GM23248 (cell line): Measurements from ENCODE around the gene GSTM4. TPM values are rescaled to one million over a fixed set of nuclear protein-coding genes. Genes with fewer than 3 reads are reported as not detected.

Source experiments
- DNase-seq: peaks from one replicate; pipeline ENCODE4 v3.0.0-alpha.2; 2015
- H2AFZ ChIP-seq: fragments of 200-600 bp; sonication (generic); 2 replicates; pipeline ENCODE4 v1.6.1; 2016; ENCODE audit warnings: antibody characterized with exemption
- H3F3A ChIP-seq: fragments of 200-600 bp; sonication (generic); 2 replicates; pipeline ENCODE4 v1.6.1; 2016; ENCODE audit warnings: mild to moderate bottlenecking, antibody characterized with exemption, mixed run types; ENCODE audit not compliant: insufficient read depth
- H3K27ac ChIP-seq: fragments of 200-600 bp; sonication (generic); 2 replicates; pipeline ENCODE4 v1.5.1; 2016; ENCODE audit warnings: mild to moderate bottlenecking
- H3K27me3 ChIP-seq: fragments of 200-600 bp; sonication (generic); replicated peaks from 2 replicates; pipeline ENCODE4 v1.6.1; 2016; ENCODE audit warnings: mild to moderate bottlenecking; ENCODE audit not compliant: insufficient read depth
- H3K36me3 ChIP-seq: fragments of 200-600 bp; sonication (generic); 2 replicates; pipeline ENCODE4 v1.6.1; 2016; ENCODE audit warnings: low read depth, mild to moderate bottlenecking
- H3K4me1 ChIP-seq: fragments of 200-600 bp; sonication (generic); 2 replicates; pipeline ENCODE4 v1.6.1; 2016; ENCODE audit warnings: mild to moderate bottlenecking; ENCODE audit not compliant: insufficient read depth
- H3K4me2 ChIP-seq: fragments of 200-600 bp; sonication (generic); one replicate; pipeline ENCODE4 v1.6.1; 2016; ENCODE audit warnings: mild to moderate bottlenecking; ENCODE audit not compliant: unreplicated experiment
- H3K4me3 ChIP-seq: fragments of 200-600 bp; sonication (generic); 2 replicates; pipeline ENCODE4 v1.5.1; 2016; ENCODE audit warnings: mild to moderate bottlenecking
- H3K79me2 ChIP-seq: fragments of 200-600 bp; sonication (generic); 2 replicates; pipeline ENCODE4 v1.6.1; 2016; ENCODE audit warnings: mild to moderate bottlenecking; ENCODE audit not compliant: insufficient read depth
- H3K9ac ChIP-seq: fragments of 200-600 bp; sonication (generic); 2 replicates; pipeline ENCODE4 v1.6.1; 2016; ENCODE audit warnings: mild to moderate bottlenecking
- H3K9me2 ChIP-seq: fragments of 200-600 bp; sonication (generic); 2 replicates; pipeline ENCODE4 v1.6.1; 2016; ENCODE audit warnings: mixed run types, mild to moderate bottlenecking, moderate library complexity; ENCODE audit not compliant: insufficient read depth
- H3K9me3 ChIP-seq: fragments of 200-600 bp; sonication (generic); one replicate; pipeline ENCODE4 v1.6.1; 2017; ENCODE audit warnings: low read depth
- H4K20me1 ChIP-seq: fragments of 200-600 bp; sonication (generic); 2 replicates; pipeline ENCODE4 v1.6.0; 2016; ENCODE audit not compliant: insufficient read depth
- EZH2 ChIP-seq: fragments of 200-600 bp; sonication (generic); IDR thresholded peaks from 2 replicates; pipeline ENCODE4 v1.6.1; 2018; ENCODE audit warnings: antibody characterized with exemption, mild to moderate bottlenecking; ENCODE audit not compliant: insufficient read depth, poor library complexity, severe bottlenecking
- EZH2phosphoT487 ChIP-seq: fragments of 200-600 bp; sonication (generic); IDR thresholded peaks from 2 replicates; pipeline ENCODE4 v1.6.1; 2018; ENCODE audit warnings: antibody characterized with exemption, moderate library complexity, mild to moderate bottlenecking, low read depth; ENCODE audit not compliant: insufficient read depth
- WGBS, 2 experiments: methylation state at CpG; one replicate each; pipeline ENCODE4 v1.1.6; 2015 to 2017; ENCODE audit warnings: low lambda C conversion rate in 2 of 2, low coverage in 1 of 2; ENCODE audit errors: missing lambda C conversion rate in 2 of 2; 5-methylcytosine and 5-hydroxymethylcytosine counted together
- in situ Hi-C: fragments of 300-500 bp; cut with MboI; formaldehyde crosslinking; loops from 2 replicates; pipeline ENCODE4 v1.15.0; 2020
- polyA plus RNA-seq: library from polyadenylated mRNA; unstranded; fragments of >200 nt; fragmentation: Nextera tagmentation; extraction: Ambion mirVana; gene quantifications from 2 replicates; pipeline ENCODE4 v1.2.1, GENCODE V29; 2016
- total RNA-seq: library from RNA; depleted of rRNA; stranded (reverse); fragments of >200 nt; shearing (Covaris generic); gene quantifications from 2 replicates; pipeline ENCODE4 v1.2.3, GENCODE V29; 2014

GSTM4 gene
- total and polyA plus RNA-seq, 2 experiments from 2014 or later = 6.2 to 12.4 TPM

GRCh38 chr1:109654519-109654918 lies 1.4 kb upstream of the GSTM4 start:
- H3K79me2 ChIP-seq = no peaks in the 10 kb centered on the region
- no peak overlapping the region for H3K4me3 ChIP-seq
- no peaks in the 10 kb centered on the region for H4K20me1 ChIP-seq
- TF ChIP-seq EZH2 = no peak
- no peak for TF ChIP-seq EZH2phosphoT487
- no peak overlapping the region for H3K27ac ChIP-seq
- H3K36me3 ChIP-seq = no peaks in the 10 kb centered on the region
- WGBS, 2 experiments = 79 to 82% methylated on average over 12 of the region's 12 CpGs
- DNase-seq = no peak
- peaks cover 15% of the 10 kb centered on the region; the same call in 1 of the 2 replicates for H3K27me3 ChIP-seq
- H3K4me2 ChIP-seq = no peak overlapping the region
- H3F3A ChIP-seq = peaks cover 5% of the 10 kb centered on the region; the same call in 1 of the 2 replicates
- no peak overlapping the region for H2AFZ ChIP-seq
- in situ Hi-C loops = no loop called here
- no peaks in the 10 kb centered on the region for H3K9me3 ChIP-seq
- no peaks in the 10 kb centered on the region for H3K9me2 ChIP-seq
- 0 out of 2 replicates have a peak, but pooled peaks cover 8% of the 10 kb centered on the region for H3K4me1 ChIP-seq
- no peak overlapping the region for H3K9ac ChIP-seq

- Histone ChIP-seq H2AFZ (no peak overlapping the region), H3K4me3 (no peak overlapping the region), H3K4me1 (0 out of 2 replicates have a peak, but pooled peaks cover 8% of the 10 kb centered on the region), H3K27ac (no peak overlapping the region), H3K27me3 (no peaks in the 10 kb centered on the region), H3K9ac (no peak overlapping the region), H3F3A (no peaks in the 10 kb centered on the region), H3K36me3 (no peaks in the 10 kb centered on the region), H3K4me2 (no peak overlapping the region), H3K9me2 (no peaks in the 10 kb centered on the region), H3K79me2 (no peaks in the 10 kb centered on the region), H4K20me1 (no peaks in the 10 kb centered on the region), H3K9me3 (no peaks in the 10 kb centered on the region)
- TF ChIP-seq EZH2phosphoT487 (no peak), EZH2 (no peak)
- in situ Hi-C loops = no loop called here
- 92 to 93% methylated on average over 4 of the region's 4 CpGs for WGBS, 2 experiments
- DNase-seq = no peak
Measured at GRCh38 chr1:109657395-109657794, 1.5 kb downstream of the GSTM4 start.

GRCh38 chr1:109657970-109658369 lies 2.1 kb downstream of the GSTM4 start:
- Histone ChIP-seq H3F3A (no peaks in the 10 kb centered on the region), H3K9ac (no peak overlapping the region), H3K4me1 (0 out of 2 replicates have a peak, but pooled peaks cover 8% of the 10 kb centered on the region), H3K4me2 (no peak overlapping the region), H3K9me2 (no peaks in the 10 kb centered on the region), H3K79me2 (no peaks in the 10 kb centered on the region), H3K4me3 (no peak overlapping the region), H3K27me3 (no peaks in the 10 kb centered on the region), H2AFZ (no peak overlapping the region), H3K9me3 (no peaks in the 10 kb centered on the region), H3K36me3 (no peaks in the 10 kb centered on the region), H4K20me1 (no peaks in the 10 kb centered on the region), H3K27ac (no peak overlapping the region)
- no peak for DNase-seq
- TF ChIP-seq EZH2phosphoT487 = no peak
- TF ChIP-seq EZH2 = no peak
- in situ Hi-C loops = no loop called here
- WGBS, 2 experiments = 75 to 77% methylated on average over 7 of the region's 7 CpGs

- 49 to 54% methylated on average over 3 of the region's 3 CpGs for WGBS, 2 experiments
- no peaks in the 10 kb centered on the region for H4K20me1 ChIP-seq
- no peak overlapping the region for H3K4me3 ChIP-seq
- H2AFZ ChIP-seq = no peak overlapping the region
- H3K27ac ChIP-seq = no peak overlapping the region
- H3F3A ChIP-seq = no peaks in the 10 kb centered on the region
- DNase-seq = no peak
- H3K4me1 ChIP-seq = 0 out of 2 replicates have a peak, but pooled peaks cover 8% of the 10 kb centered on the region
- no peak overlapping the region for H3K4me2 ChIP-seq
- in situ Hi-C loops = no loop called here
- no peak for TF ChIP-seq EZH2
- TF ChIP-seq EZH2phosphoT487 = no peak
- H3K9ac ChIP-seq = no peak overlapping the region
- no peaks in the 10 kb centered on the region for H3K9me2 ChIP-seq
- H3K27me3 ChIP-seq = no peaks in the 10 kb centered on the region
- no peaks in the 10 kb centered on the region for H3K36me3 ChIP-seq
- H3K79me2 ChIP-seq = no peaks in the 10 kb centered on the region
- no peaks in the 10 kb centered on the region for H3K9me3 ChIP-seq
Measured at GRCh38 chr1:109658533-109659042, 2.7 kb downstream of the GSTM4 start.

GRCh38 chr1:109659145-109659544 lies 3.2 kb downstream of the GSTM4 start:
- in situ Hi-C loops = no loop called here
- 93 to 96% methylated on average over 2 of the region's 2 CpGs for WGBS, 2 experiments
- no peaks in the 10 kb centered on the region for H3K36me3 ChIP-seq
- no peak for DNase-seq
- H3K9me3 ChIP-seq = no peaks in the 10 kb centered on the region
- no peaks in the 10 kb centered on the region for H4K20me1 ChIP-seq
- no peaks in the 10 kb centered on the region for H3K79me2 ChIP-seq
- H3K4me3 ChIP-seq = no peak overlapping the region
- no peaks in the 10 kb centered on the region for H3F3A ChIP-seq
- H3K9me2 ChIP-seq = no peaks in the 10 kb centered on the region
- no peak overlapping the region for H3K4me2 ChIP-seq
- no peaks in the 10 kb centered on the region for H3K27me3 ChIP-seq
- H3K9ac ChIP-seq = no peak overlapping the region
- no peak overlapping the region for H2AFZ ChIP-seq
- TF ChIP-seq EZH2phosphoT487 (no peak), EZH2 (no peak)
- H3K4me1 ChIP-seq = peaks cover 13% of the 10 kb centered on the region; the same call in 1 of the 2 replicates
- no peak overlapping the region for H3K27ac ChIP-seq
